ENCODE measurements around the gene POLN. TPM values are rescaled to one million over a fixed set of nuclear protein-coding genes. Genes with fewer than 3 reads are reported as not detected.

The POLN gene
- total RNA-seq, 2 experiments from 2014 or later: 3.3 to 4.0 TPM

GRCh38 chr4:2272828-2273120, 30.9 kb upstream of the POLN start:
- Mint-ChIP-seq H3K4me1 (peaks cover 2% of the 10 kb centered on the region), H3K27ac (no peak overlapping the region), H3K9me3 (no peaks in the 10 kb centered on the region), H3K4me3 (no peak overlapping the region), H3K36me3 (ENCODE audit: low read depth) (no peaks in the 10 kb centered on the region), H3K27me3 (no peaks in the 10 kb centered on the region)
- ChIA-PET CTCF (no interaction called here), POLR2A (no interaction called here)
- no peak for DNase-seq

DNA sequence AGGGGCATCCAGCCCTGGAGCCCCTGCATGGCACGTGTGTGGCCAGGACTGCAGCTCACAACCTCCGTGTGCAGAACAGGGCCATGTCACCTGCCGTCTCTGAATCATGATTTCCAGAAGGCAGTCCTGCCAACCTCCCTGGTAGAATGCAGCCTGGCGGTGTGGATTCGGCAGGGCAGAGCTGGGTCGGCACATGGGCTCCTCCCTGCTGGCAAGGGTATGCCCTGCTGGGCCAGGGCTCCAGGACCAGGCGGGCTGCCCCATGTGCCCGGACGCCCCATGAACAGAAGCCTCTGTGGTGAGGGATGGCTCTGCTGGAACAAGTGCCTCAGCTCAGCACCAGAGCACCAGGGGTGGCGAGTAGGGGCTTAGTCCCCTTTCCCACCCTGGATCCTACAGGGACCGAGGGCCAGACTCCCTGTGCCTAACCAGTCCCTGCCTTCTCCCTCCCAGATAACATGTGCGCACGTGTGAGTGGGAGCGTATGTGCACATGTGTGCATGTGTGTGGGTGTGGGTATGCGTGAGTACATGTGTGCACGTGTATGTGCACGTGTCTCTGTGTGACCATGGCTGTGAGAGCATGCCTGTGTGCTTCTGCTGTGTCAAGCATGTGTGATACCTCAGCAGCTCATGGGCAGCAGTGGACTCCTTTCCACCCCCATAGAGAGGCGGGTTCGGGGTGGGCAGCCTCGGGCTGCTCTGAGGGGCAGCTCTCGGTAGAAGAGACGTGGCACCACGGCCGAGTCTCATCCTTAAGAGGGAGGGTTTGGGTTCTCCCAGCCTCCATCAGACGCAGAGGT, 30.3 kb upstream of the POLN start:
- no peak for DNase-seq
- no peak overlapping the region for H3K27ac Mint-ChIP-seq
- H3K36me3 Mint-ChIP-seq (ENCODE audit: low read depth): no peaks in the 10 kb centered on the region
- peaks cover 2% of the 10 kb centered on the region for H3K4me1 Mint-ChIP-seq
- H3K9me3 Mint-ChIP-seq: no peaks in the 10 kb centered on the region
- ChIA-PET POLR2A (no interaction called here), CTCF (no interaction called here)
- no peak overlapping the region for H3K4me3 Mint-ChIP-seq
- H3K27me3 Mint-ChIP-seq: no peaks in the 10 kb centered on the region

GRCh38 chr4:2271279-2272025, 29.5 kb upstream of the POLN start:
- Mint-ChIP-seq H3K9me3 (no peaks in the 10 kb centered on the region), H3K27me3 (no peaks in the 10 kb centered on the region), H3K36me3 (ENCODE audit: low read depth) (no peaks in the 10 kb centered on the region), H3K4me1 (peaks cover 2% of the 10 kb centered on the region), H3K4me3 (no peak overlapping the region), H3K27ac (no peak overlapping the region)
- no peak for DNase-seq
- POLR2A ChIA-PET: no interaction called here
- CTCF ChIA-PET: no interaction called here

GRCh38 chr4:2270341-2271165, 28.6 kb upstream of the POLN start:
- Mint-ChIP-seq H3K36me3 (ENCODE audit: low read depth) (no peaks in the 10 kb centered on the region), H3K4me1 (peaks cover 2% of the 10 kb centered on the region), H3K9me3 (no peaks in the 10 kb centered on the region), H3K4me3 (no peak overlapping the region), H3K27ac (no peak overlapping the region), H3K27me3 (no peaks in the 10 kb centered on the region)
- ChIA-PET POLR2A (no interaction called here), CTCF (no interaction called here)
- DNase-seq: no peak

GRCh38 chr4:2269618-2270163, 27.8 kb upstream of the POLN start:
- ChIA-PET POLR2A (no interaction called here), CTCF (no interaction called here)
- Mint-ChIP-seq H3K27me3 (no peaks in the 10 kb centered on the region), H3K4me1 (peaks cover 2% of the 10 kb centered on the region), H3K27ac (no peak overlapping the region), H3K9me3 (no peaks in the 10 kb centered on the region), H3K4me3 (no peak overlapping the region), H3K36me3 (ENCODE audit: low read depth) (no peaks in the 10 kb centered on the region)
- DNase-seq: no peak

DNA sequence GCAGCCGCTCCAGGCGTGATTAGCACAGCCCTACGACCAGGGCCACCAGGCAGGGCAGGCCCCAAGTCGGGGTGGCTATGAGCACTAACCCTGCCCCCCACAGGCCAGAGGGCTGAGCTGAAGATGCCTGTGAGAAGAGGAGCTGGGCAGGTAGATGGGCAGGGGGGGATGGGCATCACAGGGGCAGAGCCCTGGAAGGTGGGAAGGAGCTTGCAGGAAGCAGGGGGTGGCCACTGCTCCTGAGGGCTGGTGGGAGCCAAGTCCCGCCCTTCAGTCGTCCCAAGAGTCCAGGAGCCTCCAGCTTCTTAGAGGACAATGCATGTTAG, 27.2 kb upstream of the POLN start:
- H3K4me1 Mint-ChIP-seq: peaks cover 2% of the 10 kb centered on the region
- H3K9me3 Mint-ChIP-seq: no peaks in the 10 kb centered on the region
- H3K27ac Mint-ChIP-seq: no peak overlapping the region
- DNase-seq: no peak
- H3K4me3 Mint-ChIP-seq: no peak overlapping the region
- H3K27me3 Mint-ChIP-seq: no peaks in the 10 kb centered on the region
- H3K36me3 Mint-ChIP-seq (ENCODE audit: low read depth): no peaks in the 10 kb centered on the region
- POLR2A ChIA-PET: no interaction called here
- CTCF ChIA-PET: no interaction called here

- Mint-ChIP-seq H3K9me3 (no peaks in the 10 kb centered on the region), H3K4me1 (peaks cover 2% of the 10 kb centered on the region), H3K27ac (no peak overlapping the region), H3K36me3 (ENCODE audit: low read depth) (no peaks in the 10 kb centered on the region), H3K27me3 (no peaks in the 10 kb centered on the region), H3K4me3 (no peak overlapping the region)
- DNase-seq: no peak
- POLR2A ChIA-PET: no interaction called here
- CTCF ChIA-PET: no interaction called here
Observed at GRCh38 chr4:2268357-2269205, 26.7 kb upstream of the POLN start.

- H3K9me3 Mint-ChIP-seq: no peaks in the 10 kb centered on the region
- H3K27me3 Mint-ChIP-seq: no peaks in the 10 kb centered on the region
- no peak overlapping the region for H3K4me3 Mint-ChIP-seq
- no peak for DNase-seq
- peaks cover 6% of the 10 kb centered on the region for H3K4me1 Mint-ChIP-seq
- CTCF ChIA-PET: no interaction called here
- no peak overlapping the region for H3K27ac Mint-ChIP-seq
- no peaks in the 10 kb centered on the region for H3K36me3 Mint-ChIP-seq (ENCODE audit: low read depth)
- POLR2A ChIA-PET: interaction anchor here (1.3 kb wide), 1 partner anchor 14 kb away, joined by 3 read pairs; no protein-coding TSS in a partner anchor
Observed at GRCh38 chr4:2267841-2268240, 25.9 kb upstream of the POLN start.

GRCh38 chr4:2267320-2267811, 25.4 kb upstream of the POLN start:
- POLR2A ChIA-PET: interaction anchor here (1.3 kb wide), 1 partner anchor 14 kb away, joined by 3 read pairs; no protein-coding TSS in a partner anchor
- Mint-ChIP-seq H3K9me3 (no peaks in the 10 kb centered on the region), H3K4me3 (no peak overlapping the region), H3K4me1 (peaks cover 4% of the 10 kb centered on the region), H3K27ac (no peak overlapping the region), H3K27me3 (no peaks in the 10 kb centered on the region), H3K36me3 (ENCODE audit: low read depth) (no peaks in the 10 kb centered on the region)
- CTCF ChIA-PET: interaction anchor here (0.5 kb wide), 1 partner anchor 10 kb away, joined by 3 read pairs; no protein-coding TSS in a partner anchor
- DNase-seq: no peak

GRCh38 chr4:2266821-2267220, 24.9 kb upstream of the POLN start:
- POLR2A ChIA-PET: interaction anchor here (1.3 kb wide), 1 partner anchor 15 kb away, joined by 3 read pairs; no protein-coding TSS in a partner anchor
- H3K27me3 Mint-ChIP-seq: no peaks in the 10 kb centered on the region

DNA sequence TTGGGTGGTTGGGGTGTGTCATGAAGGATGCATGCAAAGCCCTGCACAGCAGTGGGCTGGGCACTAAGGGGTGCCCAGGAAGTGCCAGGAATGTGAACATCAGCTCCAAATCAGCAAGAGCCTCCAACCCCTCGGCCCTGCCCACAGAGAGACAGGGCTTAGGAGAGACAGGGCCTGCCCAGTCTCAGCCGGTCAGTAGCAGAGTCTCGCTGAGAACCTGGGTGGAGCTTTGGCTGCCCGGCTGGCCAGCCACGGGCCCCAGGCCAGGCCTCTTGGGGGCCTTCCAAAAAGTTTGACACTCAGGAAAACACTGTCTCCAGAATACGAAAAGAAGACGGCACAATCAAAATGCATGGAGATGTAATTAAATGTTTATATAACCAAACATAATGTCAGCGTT, 24.3 kb upstream of the POLN start:
- ChIA-PET CTCF (no interaction called here), POLR2A (no interaction called here)
- Mint-ChIP-seq H3K4me3 (no peak overlapping the region), H3K9me3 (no peaks in the 10 kb centered on the region), H3K36me3 (ENCODE audit: low read depth) (no peaks in the 10 kb centered on the region), H3K4me1 (peaks cover 4% of the 10 kb centered on the region), H3K27ac (no peak overlapping the region), H3K27me3 (no peaks in the 10 kb centered on the region)
- no peak for DNase-seq

More at GRCh38 chr4:2266821-2267220, 24.9 kb upstream of the POLN start:
- no peak overlapping the region for H3K4me3 Mint-ChIP-seq
- no peak overlapping the region for H3K27ac Mint-ChIP-seq
- no peak for DNase-seq
- H3K4me1 Mint-ChIP-seq: peaks cover 4% of the 10 kb centered on the region
- CTCF ChIA-PET: interaction anchor here (0.5 kb wide), 1 partner anchor 11 kb away, joined by 3 read pairs; no protein-coding TSS in a partner anchor
- no peaks in the 10 kb centered on the region for H3K9me3 Mint-ChIP-seq
- H3K36me3 Mint-ChIP-seq (ENCODE audit: low read depth): no peaks in the 10 kb centered on the region

Data from activated CD4-positive, alpha-beta memory T cell treated with anti-CD3 and anti-CD28 coated beads, Interleukin-2, amount 10 ng/mL, durations not matched to agents 7 days and 5 days (primary cell).